ENCODE results near the gene TSC1.

DNA sequence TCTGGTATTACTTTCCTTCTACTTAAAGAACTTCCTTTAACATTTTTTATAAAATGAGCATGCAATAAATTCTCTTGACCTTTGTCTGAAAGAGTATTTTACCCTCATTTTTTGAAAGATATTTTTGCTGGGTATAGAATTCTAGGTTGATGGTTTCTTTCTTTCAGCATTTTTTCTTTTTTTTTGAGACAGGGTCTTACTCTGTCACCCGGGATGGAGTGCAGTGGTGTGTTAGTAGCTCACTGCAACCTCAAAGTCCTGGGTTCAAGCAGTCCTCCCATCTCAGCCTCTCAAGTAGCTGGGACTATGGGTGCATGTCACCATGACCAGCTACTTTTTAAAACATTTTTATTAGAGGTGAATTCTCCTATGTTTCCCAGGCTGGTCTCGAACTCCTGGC is 10.7 kb upstream of the TSC1 start:
- TF ChIP-seq, protein P1, sequence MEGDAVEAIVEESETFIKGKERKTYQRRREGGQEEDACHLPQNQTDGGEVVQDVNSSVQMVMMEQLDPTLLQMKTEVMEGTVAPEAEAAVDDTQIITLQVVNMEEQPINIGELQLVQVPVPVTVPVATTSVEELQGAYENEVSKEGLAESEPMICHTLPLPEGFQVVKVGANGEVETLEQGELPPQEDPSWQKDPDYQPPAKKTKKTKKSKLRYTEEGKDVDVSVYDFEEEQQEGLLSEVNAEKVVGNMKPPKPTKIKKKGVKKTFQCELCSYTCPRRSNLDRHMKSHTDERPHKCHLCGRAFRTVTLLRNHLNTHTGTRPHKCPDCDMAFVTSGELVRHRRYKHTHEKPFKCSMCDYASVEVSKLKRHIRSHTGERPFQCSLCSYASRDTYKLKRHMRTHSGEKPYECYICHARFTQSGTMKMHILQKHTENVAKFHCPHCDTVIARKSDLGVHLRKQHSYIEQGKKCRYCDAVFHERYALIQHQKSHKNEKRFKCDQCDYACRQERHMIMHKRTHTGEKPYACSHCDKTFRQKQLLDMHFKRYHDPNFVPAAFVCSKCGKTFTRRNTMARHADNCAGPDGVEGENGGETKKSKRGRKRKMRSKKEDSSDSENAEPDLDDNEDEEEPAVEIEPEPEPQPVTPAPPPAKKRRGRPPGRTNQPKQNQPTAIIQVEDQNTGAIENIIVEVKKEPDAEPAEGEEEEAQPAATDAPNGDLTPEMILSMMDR (IDR thresholded peaks at IDR 0.05), result no peak
- no peak for TF ChIP-seq POLR2A (IDR thresholded peaks at IDR 0.05)
